Adrenal gland (tissue), 12 donors: Measurements from ENCODE around the gene RFC2. TPM values are rescaled to one million over a fixed set of nuclear protein-coding genes. Genes with fewer than 3 reads are reported as not detected.
A peak's percentile ranks its signal among the peaks of the same experiment; 100 is the strongest.
"Not testable (repeated sequence)": the region's sequence is repeated elsewhere in the genome, so short reads cannot be mapped to it uniquely, and the experiment has no call there.

Experiments
- DNase-seq, 7 donors: peaks; one replicate each; pipeline ENCODE4 v3.0.0-alpha.2; 2019 to 2020
- H3K27ac ChIP-seq, 5 donors: fragments of 200-600 bp; sonication (generic) in 4 of 5; 1 replicate in 3 of 5; 2 replicates in 2 of 5; pipeline versions ENCODE4 v1.5.1 to v1.8.0; 2016 to 2020; ENCODE audit warnings: mild to moderate bottlenecking in 1 of 5
- H3K27me3 ChIP-seq: fragments of 200-600 bp; 2 replicates; pipeline ENCODE4 v1.8.0; 2021
- H3K36me3 ChIP-seq, 2 donors: fragments of 200-600 bp; replicated peaks in 1 of 2; 1 replicate in 1 of 2; 2 replicates in 1 of 2; pipeline versions ENCODE4 v1.5.1 to v1.8.0; 2018 to 2022
- H3K4me1 ChIP-seq, 2 donors: fragments of 200-600 bp; replicated peaks in 1 of 2; 1 replicate in 1 of 2; 2 replicates in 1 of 2; pipeline versions ENCODE4 v1.5.1 to v1.8.0; 2018 to 2021
- H3K4me3 ChIP-seq, 4 donors: fragments of 200-600 bp; sonication (generic) in 3 of 4; one replicate each; pipeline ENCODE4 v1.5.1; 2016 to 2018
- H3K9me3 ChIP-seq, 3 donors: fragments of 200-600 bp; sonication (generic) in 1 of 3; replicated peaks in 1 of 3; 1 replicate in 2 of 3; 2 replicates in 1 of 3; pipeline versions ENCODE4 v1.5.1 to v1.8.0; 2016 to 2021
- CTCF ChIP-seq, 6 experiments: fragments of 450-650 bp in 4 of 6; fragments of 200-600 bp in 2 of 6; sonication (generic) in 1 of 6; IDR thresholded peaks; 1 replicate in 5 of 6; 2 replicates in 1 of 6; pipeline versions ENCODE4 v1.5.1 to v1.8.0; 2016 to 2021; ENCODE audit warnings: antibody characterized with exemption in 6 of 6, mild to moderate bottlenecking in 2 of 6, moderate library complexity in 1 of 6
- POLR2A ChIP-seq, 2 donors: fragments of 450-650 bp; IDR thresholded peaks; one replicate each; pipeline ENCODE4 v1.6.1; 2017; ENCODE audit warnings: antibody characterized with exemption in 2 of 2, mild to moderate bottlenecking in 2 of 2, moderate library complexity in 1 of 2
- WGBS, 4 donors: extraction: QIAGEN DNeasy Blood & Tissue Kit in 2 of 4; methylation state at CpG; one replicate each; pipeline versions ENCODE4 v1.1.5 to v1.1.7; 2013 to 2017; 5-methylcytosine and 5-hydroxymethylcytosine counted together
- intact Hi-C, 2 donors: fragments of 100-400 bp; cut with DNase I; formaldehyde crosslinking; loops; one replicate each; pipeline versions ENCODE4 v1.14.1 to v1.15.0; 2022 to 2023
- polyA plus RNA-seq, 3 donors: library from polyadenylated mRNA; stranded (reverse); fragments of 200-250 nt in 2 of 3; fragments of 350-450 nt in 1 of 3; fragmentation: Illumina TruSeq in 1 of 3; extraction: RNeasy Lipid Tissue Mini Kit (QIAGEN cat#74804) in 1 of 3; gene quantifications; one replicate each; pipeline ENCODE4 v1.2.3, GENCODE V29; 2013 to 2014
- total RNA-seq, 9 donors: library from RNA; depleted of rRNA in 4 of 9; stranded (reverse); fragments of >200 nt in 4 of 9; fragments of 120-200 nt in 1 of 9; fragmentation: NEBNext Ultra II Directional in 1 of 9; extraction: Animal tissue kit (Norgen Biotek cat#: 25700) in 1 of 9; gene quantifications; one replicate each; pipeline versions ENCODE4 v1.1.0 to v1.2.4, GENCODE V29; 2013 to 2023
- donor health status: healthy with polysubstance abuse.
- donor health status: Bipolar disorder and iron deficiency.
- donor health status: DM: yes; HTN: yes; CAD: no.
- donor health status: DM: no; HTN: no; CAD: no.
- donor health status: DM: no; HTN: no; CAD: no.
- donor health status: DM: yes; HTN: yes; CAD: no.

RFC2 gene
- total and polyA plus RNA-seq, 12 donors, result 9.3 to 23.2 (median 14.6) TPM

- intact Hi-C loops, result loop anchor here (5.0 to 10.0 kb wide), 3 partner anchors 92 to 199 kb away; no protein-coding TSS in a partner anchor
- DNase-seq, result peak in 5 of 7 donors; percentile 44 to 65 (median 55)
- TF ChIP-seq CTCF (IDR thresholded peaks at IDR 0.05) (peak; percentile 36 to 60 (median 59)), POLR2A (IDR thresholded peaks at IDR 0.05) (no peak)
- H3K36me3 ChIP-seq, result no peaks in the 10 kb centered on the region
- H3K4me3 ChIP-seq, result no peak overlapping the region
- H3K9me3 ChIP-seq, result no peaks in the 10 kb centered on the region
- no peak overlapping the region for H3K27ac ChIP-seq
- H3K4me1 ChIP-seq, result no peaks in the 10 kb centered on the region
- H3K27me3 ChIP-seq, result no peaks in the 10 kb centered on the region
- WGBS, 4 donors, result 23 to 53% (median 44%) methylated on average over 12 of the region's 12 CpGs
Observed at GRCh38 chr7:74202841-74203556, 51.2 kb downstream of the RFC2 start.

- no peak overlapping the region for H3K4me3 ChIP-seq
- no peaks in the 10 kb centered on the region for H3K9me3 ChIP-seq
- H3K4me1 ChIP-seq, result no peaks in the 10 kb centered on the region
- peaks cover 0 to 20% of the 10 kb centered on the region in 2 donors for H3K36me3 ChIP-seq
- DNase-seq, result peak in 1 of 7 donors; percentile 20
- no peaks in the 10 kb centered on the region for H3K27me3 ChIP-seq
- 81 to 85% (median 83%) methylated on average over 19 of the region's 19 CpGs for WGBS, 4 donors
- TF ChIP-seq CTCF (IDR thresholded peaks at IDR 0.05) (no peak), POLR2A (IDR thresholded peaks at IDR 0.05) (no peak)
- no peak overlapping the region for H3K27ac ChIP-seq
- intact Hi-C loops, result loop anchor here (5.0 to 10.0 kb wide), 3 partner anchors 95 to 203 kb away; no protein-coding TSS in a partner anchor
Observed at GRCh38 chr7:74199551-74200355, 54.4 kb downstream of the RFC2 start.

- H3K27me3 ChIP-seq, result no peaks in the 10 kb centered on the region
- H3K4me1 ChIP-seq, result no peaks in the 10 kb centered on the region
- intact Hi-C loops, result no loop called here
- TF ChIP-seq CTCF (IDR thresholded peaks at IDR 0.05) (no peak), POLR2A (IDR thresholded peaks at IDR 0.05) (no peak)
- no peaks in the 10 kb centered on the region for H3K9me3 ChIP-seq
- no peak overlapping the region for H3K4me3 ChIP-seq
- DNase-seq, result peak in 1 of 7 donors; percentile 9
- 91 to 97% (median 95%) methylated on average over 4 to 9 of the region's 9 CpGs for WGBS, 4 donors
- no peak overlapping the region for H3K27ac ChIP-seq
- H3K36me3 ChIP-seq, result peaks cover 0 to 41% of the 10 kb centered on the region in 2 donors
Observed at GRCh38 chr7:74197449-74198124, 56.6 kb downstream of the RFC2 start.

GRCh38 chr7:74195968-74196654 is 58.1 kb downstream of the RFC2 start:
- peaks cover 0 to 55% of the 10 kb centered on the region in 2 donors for H3K36me3 ChIP-seq
- peak overlapping the region in 2 of 5 donors; percentile 8 to 55 for H3K27ac ChIP-seq
- H3K27me3 ChIP-seq, intact Hi-C loops, H3K9me3 ChIP-seq, H3K4me1 ChIP-seq, H3K4me3 ChIP-seq: not testable (repeated sequence)
- DNase-seq, result peak in 1 of 7 donors; percentile 15
- 83 to 90% (median 84%) methylated on average over 6 to 16 of the region's 19 CpGs for WGBS, 4 donors

GRCh38 chr7:74195139-74195860 is 58.9 kb downstream of the RFC2 start:
- intact Hi-C loops, H3K27me3 ChIP-seq, H3K4me3 ChIP-seq, H3K4me1 ChIP-seq, H3K9me3 ChIP-seq: not testable (repeated sequence)
- Histone ChIP-seq H3K36me3 (peaks cover 0 to 63% of the 10 kb centered on the region in 2 donors), H3K27ac (peak overlapping the region in 1 of 5 donors; percentile 31)
- 61 to 77% (median 71%) methylated on average over 14 to 19 of the region's 23 CpGs for WGBS, 4 donors
- peak in 1 of 7 donors; percentile 10 for DNase-seq
